Activated T-helper 17 cell treated with anti-CD3 and anti-CD28 coated beads, Interleukin-2, amount 50 U/mL, for 72 hours (primary cell): ENCODE data around the gene CD300A. TPM values are rescaled to one million over a fixed set of nuclear protein-coding genes. Genes with fewer than 3 reads are reported as not detected.

Experiments
- ATAC-seq: fragments of 150-1000 bp; cut with Tn5 transposase; replicated peaks from 2 replicates; pipeline ENCODE4 v1.10.0; 2021; ENCODE audit warnings: mild to moderate bottlenecking, moderate library complexity
- H3K27ac Mint-ChIP-seq: one replicate; pipeline ENCODE4 v1.8.0; 2022; ENCODE audit warnings: mixed read lengths
- H3K27me3 Mint-ChIP-seq: one replicate; pipeline ENCODE4 v1.8.0; 2022; ENCODE audit warnings: mixed read lengths
- H3K36me3 Mint-ChIP-seq: one replicate; pipeline ENCODE4 v1.8.0; 2022; ENCODE audit warnings: low read depth, mild to moderate bottlenecking, mixed read lengths
- H3K4me1 Mint-ChIP-seq: one replicate; pipeline ENCODE4 v1.8.0; 2022; ENCODE audit warnings: mixed read lengths
- H3K4me3 Mint-ChIP-seq: one replicate; pipeline ENCODE4 v1.8.0; 2022; ENCODE audit warnings: mild to moderate bottlenecking, mixed read lengths
- H3K9me3 Mint-ChIP-seq: one replicate; pipeline ENCODE4 v1.8.0; 2022; ENCODE audit warnings: mixed read lengths
- total RNA-seq, 2 donors: library from RNA; stranded (reverse); gene quantifications; one replicate each; pipeline ENCODE4 v1.2.3, GENCODE V29; 2022

Gene CD300A
- 10 to 100 TPM in 1 of 2 donors, 1 to 10 TPM in 1; 3.0 to 29.1 TPM for total RNA-seq

DNA sequence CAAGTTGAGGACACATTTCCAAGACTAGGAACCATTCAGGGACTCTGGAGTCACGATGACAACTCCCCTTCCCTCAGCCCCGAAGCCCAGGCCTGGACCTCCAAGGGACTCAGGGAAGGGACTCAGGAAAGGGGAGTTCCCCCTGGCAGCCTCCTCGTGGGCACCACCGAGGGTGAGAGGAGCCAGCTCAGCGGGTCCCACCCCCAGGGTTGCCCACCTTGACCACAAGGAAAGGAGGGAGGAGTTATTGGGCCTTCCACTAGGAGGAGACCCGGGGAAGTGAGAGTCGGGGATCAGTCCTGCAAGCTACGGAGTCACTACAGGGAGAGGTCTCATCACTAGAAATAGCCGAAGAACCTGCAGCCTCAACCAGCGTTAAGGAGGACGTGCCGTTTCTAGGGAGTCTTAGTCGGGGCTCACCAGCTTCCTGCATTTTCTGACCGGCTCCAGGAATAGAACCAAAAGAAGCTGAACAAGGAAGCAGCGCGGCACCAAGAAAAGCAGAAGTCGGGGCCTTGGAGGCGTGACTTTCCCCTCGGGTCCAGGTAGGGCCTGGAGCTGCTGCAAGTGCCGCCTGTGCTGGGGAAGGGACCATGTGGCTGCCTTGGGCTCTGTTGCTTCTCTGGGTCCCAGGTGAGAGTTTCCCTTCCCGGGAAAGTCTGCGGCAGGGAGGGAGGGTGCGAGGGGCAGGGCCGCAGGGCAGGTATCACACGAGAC lies at the start of gene CD300A:
Gene CD300A (plus strand): TSS at position 524 of the 717 bp plus-strand sequence. CDS start 70 bp downstream, at position 594.
- H3K9me3 Mint-ChIP-seq = no peaks in the 10 kb centered on the region
- H3K36me3 Mint-ChIP-seq = peaks cover 11% of the 10 kb centered on the region
- H3K4me3 Mint-ChIP-seq = no peak within 1 kb of the TSS
- H3K27me3 Mint-ChIP-seq = no peaks in the 10 kb centered on the region
- no peak within 1 kb of the TSS for H3K27ac Mint-ChIP-seq
- peaks cover 25% of the 10 kb centered on the region for H3K4me1 Mint-ChIP-seq
- peak; percentile 10 for ATAC-seq

- H3K4me3 Mint-ChIP-seq = no peak overlapping the region
- H3K27me3 Mint-ChIP-seq = peaks cover 17% of the 10 kb centered on the region
- H3K9me3 Mint-ChIP-seq = no peaks in the 10 kb centered on the region
- H3K36me3 Mint-ChIP-seq = no peaks in the 10 kb centered on the region
- H3K27ac Mint-ChIP-seq = no peak overlapping the region
- no peaks in the 10 kb centered on the region for H3K4me1 Mint-ChIP-seq
- peak; percentile 99 for ATAC-seq
Observed at GRCh38 chr17:74417178-74418045, 49.0 kb upstream of the CD300A start.

- H3K27me3 Mint-ChIP-seq = peaks cover 8% of the 10 kb centered on the region
- no peak overlapping the region for H3K4me3 Mint-ChIP-seq
- no peak overlapping the region for H3K27ac Mint-ChIP-seq
- no peaks in the 10 kb centered on the region for H3K4me1 Mint-ChIP-seq
- ATAC-seq = no peak
- H3K9me3 Mint-ChIP-seq = no peaks in the 10 kb centered on the region
- H3K36me3 Mint-ChIP-seq = no peaks in the 10 kb centered on the region
Observed at GRCh38 chr17:74419928-74420411, 46.5 kb upstream of the CD300A start.

DNA sequence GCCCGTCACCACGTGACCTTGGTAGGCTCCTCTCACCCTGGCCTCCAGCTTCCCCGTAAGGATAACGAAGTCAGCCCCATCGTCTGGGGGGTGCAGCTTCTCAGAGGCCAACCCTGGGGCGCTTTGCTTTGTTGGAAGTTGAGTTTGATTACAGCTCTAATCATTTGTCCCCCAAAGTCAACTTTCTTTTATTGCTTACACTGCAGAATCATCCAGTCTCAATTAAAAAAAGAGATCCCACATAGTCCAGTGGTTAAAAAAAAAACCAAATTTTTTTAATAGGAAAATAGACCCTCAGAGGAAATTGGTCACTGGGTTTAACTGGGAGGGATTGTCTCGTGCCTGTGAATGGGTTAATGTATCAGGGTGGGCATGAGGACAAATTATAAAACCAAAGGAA lies 42.3 kb upstream of the CD300A start:
- H3K4me1 Mint-ChIP-seq = no peaks in the 10 kb centered on the region

GRCh38 chr17:74424657-74425056 lies 41.8 kb upstream of the CD300A start:
- H3K36me3 Mint-ChIP-seq = no peaks in the 10 kb centered on the region
- no peaks in the 10 kb centered on the region for H3K4me1 Mint-ChIP-seq
- no peak for ATAC-seq
- H3K27me3 Mint-ChIP-seq = peaks cover 13% of the 10 kb centered on the region
- H3K4me3 Mint-ChIP-seq = no peak overlapping the region
- no peak overlapping the region for H3K27ac Mint-ChIP-seq
- no peaks in the 10 kb centered on the region for H3K9me3 Mint-ChIP-seq

More for the DNA sequence above, 42.3 kb upstream of the CD300A start:
- peaks cover 13% of the 10 kb centered on the region for H3K27me3 Mint-ChIP-seq
- no peaks in the 10 kb centered on the region for H3K36me3 Mint-ChIP-seq
- H3K9me3 Mint-ChIP-seq = no peaks in the 10 kb centered on the region
- no peak overlapping the region for H3K27ac Mint-ChIP-seq
- no peak for ATAC-seq
- H3K4me3 Mint-ChIP-seq = no peak overlapping the region

DNA sequence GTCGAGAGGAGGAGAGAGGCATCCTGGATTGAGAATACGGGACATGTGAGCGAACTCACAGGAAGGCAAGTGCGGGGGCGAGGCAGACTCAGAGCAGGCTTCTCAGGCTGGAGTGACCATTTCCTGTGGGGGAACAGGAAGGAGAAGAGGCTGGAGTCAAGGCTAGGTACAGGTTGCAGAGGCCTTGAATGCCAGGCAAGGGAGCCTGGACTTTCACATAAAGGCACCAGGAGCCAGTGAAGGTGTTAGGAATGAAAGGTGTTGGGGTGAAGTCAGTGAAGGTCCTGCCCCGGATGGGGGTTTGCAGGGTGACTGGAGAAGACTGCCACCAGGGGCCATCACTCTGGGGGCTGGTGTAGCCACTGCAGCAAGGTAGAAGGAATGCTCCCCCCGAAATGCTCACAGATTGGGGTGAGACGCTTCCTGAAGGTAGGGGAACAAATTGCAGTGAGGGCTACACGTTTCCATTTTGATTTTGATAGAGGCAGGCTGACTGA lies 39.8 kb upstream of the CD300A start:
- Mint-ChIP-seq H3K9me3 (no peaks in the 10 kb centered on the region), H3K4me1 (no peaks in the 10 kb centered on the region), H3K4me3 (no peak overlapping the region), H3K27me3 (peaks cover 15% of the 10 kb centered on the region), H3K36me3 (no peaks in the 10 kb centered on the region), H3K27ac (no peak overlapping the region)
- ATAC-seq = no peak

DNA sequence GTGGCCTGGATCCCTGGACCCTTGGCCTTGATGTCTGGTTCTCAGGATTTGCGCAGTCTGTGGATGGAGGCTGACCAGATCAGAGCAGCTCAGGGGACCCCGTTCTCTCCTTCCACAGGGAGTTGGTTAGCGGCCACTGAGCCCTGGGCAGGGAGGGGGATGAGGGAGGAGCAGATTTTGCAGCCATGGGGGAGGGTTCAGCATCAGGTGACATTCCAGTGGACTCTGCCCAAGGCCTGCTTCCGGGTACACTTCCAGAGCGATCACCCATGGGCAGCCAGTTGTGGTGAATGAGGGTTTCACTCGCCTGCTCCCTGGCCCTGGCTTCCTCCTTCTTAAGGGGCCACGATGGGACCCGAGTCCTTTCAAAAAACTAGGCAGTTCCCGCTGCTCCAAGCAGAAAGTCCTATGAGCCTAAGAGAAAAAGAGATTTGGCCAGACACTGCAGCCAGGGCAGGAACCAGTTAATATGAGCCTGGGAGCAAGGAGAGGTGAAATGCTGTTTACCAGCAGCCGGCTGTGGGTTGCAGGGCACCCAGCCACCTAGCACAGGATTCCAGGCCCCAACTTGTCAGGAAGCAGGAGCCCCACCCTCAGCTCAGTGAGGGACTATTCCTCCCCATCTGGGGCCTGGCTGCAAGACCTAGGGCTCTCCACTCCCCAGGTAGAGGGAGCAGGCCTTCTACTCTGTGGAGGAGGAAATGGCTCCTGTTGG lies 39.2 kb upstream of the CD300A start:
- Mint-ChIP-seq H3K27me3 (peaks cover 15% of the 10 kb centered on the region), H3K4me3 (no peak overlapping the region), H3K4me1 (no peaks in the 10 kb centered on the region), H3K9me3 (no peaks in the 10 kb centered on the region), H3K27ac (no peak overlapping the region), H3K36me3 (no peaks in the 10 kb centered on the region)
- no peak for ATAC-seq

- H3K27me3 Mint-ChIP-seq = peaks cover 15% of the 10 kb centered on the region
- no peak for ATAC-seq
- no peaks in the 10 kb centered on the region for H3K9me3 Mint-ChIP-seq
- no peak overlapping the region for H3K27ac Mint-ChIP-seq
- H3K4me3 Mint-ChIP-seq = no peak overlapping the region
- no peaks in the 10 kb centered on the region for H3K36me3 Mint-ChIP-seq
- no peaks in the 10 kb centered on the region for H3K4me1 Mint-ChIP-seq
Observed at GRCh38 chr17:74427763-74428153, 38.7 kb upstream of the CD300A start.

DNA sequence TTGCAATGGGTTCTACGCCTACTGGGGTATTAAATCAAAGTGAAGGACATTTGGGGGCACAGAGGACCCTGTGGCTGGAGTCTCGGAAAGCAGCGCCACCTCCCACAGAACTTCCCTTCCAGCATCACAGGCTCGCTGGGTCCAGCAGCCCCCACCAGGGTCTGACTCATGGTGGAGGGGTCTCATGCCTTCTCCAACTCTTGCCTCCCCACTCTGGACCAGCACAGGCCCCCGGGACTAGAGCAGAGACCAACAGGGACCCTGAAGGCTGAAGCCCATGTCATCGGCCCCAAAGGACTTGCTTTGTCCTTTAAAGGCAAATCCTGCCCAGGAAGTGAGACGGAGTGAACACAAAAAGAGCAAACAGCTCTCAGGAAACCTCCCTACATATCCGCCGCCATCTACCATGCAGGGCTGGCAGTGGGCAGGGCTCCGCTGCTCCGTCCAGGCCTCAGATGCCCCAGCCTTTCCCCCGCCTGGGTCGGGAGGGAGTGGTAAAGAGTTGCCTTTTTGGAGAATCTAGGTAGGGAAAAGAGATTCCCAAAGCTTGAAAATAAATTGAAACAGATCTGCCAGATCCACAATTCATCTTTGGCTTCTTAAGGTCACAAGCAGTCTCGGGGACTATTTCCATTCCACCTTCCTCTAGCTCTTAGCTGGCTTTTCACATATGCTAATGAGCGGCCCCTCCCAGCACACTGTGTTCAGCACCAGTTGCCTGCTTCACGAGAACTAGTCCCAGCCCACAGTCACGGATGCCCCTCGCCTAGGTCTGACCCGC lies 36.6 kb upstream of the CD300A start:
- Mint-ChIP-seq H3K27me3 (peaks cover 22% of the 10 kb centered on the region), H3K27ac (no peak overlapping the region), H3K4me1 (no peaks in the 10 kb centered on the region), H3K9me3 (no peaks in the 10 kb centered on the region), H3K36me3 (no peaks in the 10 kb centered on the region), H3K4me3 (peak overlapping the region; percentile 46)
- ATAC-seq = peak; percentile 13

DNA sequence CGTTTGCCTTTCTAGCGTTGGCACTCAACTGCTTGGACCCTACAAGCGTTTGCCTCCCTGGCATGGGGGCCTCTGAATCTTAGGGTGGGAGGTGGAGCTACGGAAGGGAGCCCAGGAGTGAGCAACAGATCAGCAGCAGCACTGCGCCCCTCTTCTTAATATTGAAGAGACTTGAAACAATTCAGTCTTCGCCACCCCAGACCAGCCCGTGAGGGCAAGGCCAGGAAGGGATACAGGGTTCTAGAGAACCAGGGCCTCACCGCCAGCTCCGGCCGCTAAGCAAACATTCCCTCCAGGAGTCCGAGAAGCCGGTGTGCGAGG lies 36.1 kb upstream of the CD300A start:
- Mint-ChIP-seq H3K27ac (no peak overlapping the region), H3K9me3 (no peaks in the 10 kb centered on the region), H3K4me1 (no peaks in the 10 kb centered on the region), H3K4me3 (peak overlapping the region; percentile 46), H3K27me3 (peaks cover 23% of the 10 kb centered on the region), H3K36me3 (no peaks in the 10 kb centered on the region)
- ATAC-seq = peak; percentile 4

DNA sequence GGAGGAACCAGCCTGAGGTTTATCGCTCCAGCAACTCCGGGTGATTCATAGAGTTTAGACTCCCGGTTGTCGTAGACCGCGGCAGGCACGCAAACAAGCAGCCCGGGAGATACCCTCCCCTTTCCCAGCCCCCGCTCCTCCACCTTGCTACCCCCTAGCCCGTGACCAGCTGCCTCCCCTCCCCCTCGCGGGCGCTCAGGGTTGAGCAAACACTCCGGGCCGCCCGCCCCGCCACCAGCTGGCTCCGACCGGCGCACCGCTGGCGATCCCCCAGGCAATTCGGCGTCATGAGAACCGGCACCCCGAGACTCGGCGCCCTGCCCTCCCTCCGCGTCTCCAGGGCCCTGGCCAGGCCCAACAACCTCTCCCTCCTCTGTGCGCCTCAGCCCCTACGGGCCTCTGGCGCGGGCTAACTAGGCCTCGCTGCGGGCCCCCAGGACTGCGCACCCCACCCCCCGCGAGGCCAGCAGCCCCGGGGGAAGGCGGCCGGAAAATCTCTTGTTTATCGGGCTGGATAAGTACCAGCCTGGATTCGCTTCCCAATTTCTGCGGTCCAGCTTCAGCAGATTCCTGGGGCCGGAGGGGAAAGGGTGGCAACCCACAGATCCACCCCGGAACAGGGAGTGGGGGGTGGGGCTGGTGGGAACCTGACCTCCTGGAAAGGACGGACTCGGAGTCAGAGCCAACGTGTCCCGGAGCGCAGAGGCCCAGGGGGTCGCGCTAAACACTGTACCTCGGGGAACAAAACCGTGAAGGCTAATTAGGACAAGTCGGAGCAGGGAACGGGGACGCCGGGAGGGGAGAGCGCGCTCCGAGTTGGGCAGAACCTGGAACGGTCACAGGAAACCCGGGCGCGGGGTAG lies 35.5 kb upstream of the CD300A start:
- H3K4me1 Mint-ChIP-seq = no peaks in the 10 kb centered on the region

DNA sequence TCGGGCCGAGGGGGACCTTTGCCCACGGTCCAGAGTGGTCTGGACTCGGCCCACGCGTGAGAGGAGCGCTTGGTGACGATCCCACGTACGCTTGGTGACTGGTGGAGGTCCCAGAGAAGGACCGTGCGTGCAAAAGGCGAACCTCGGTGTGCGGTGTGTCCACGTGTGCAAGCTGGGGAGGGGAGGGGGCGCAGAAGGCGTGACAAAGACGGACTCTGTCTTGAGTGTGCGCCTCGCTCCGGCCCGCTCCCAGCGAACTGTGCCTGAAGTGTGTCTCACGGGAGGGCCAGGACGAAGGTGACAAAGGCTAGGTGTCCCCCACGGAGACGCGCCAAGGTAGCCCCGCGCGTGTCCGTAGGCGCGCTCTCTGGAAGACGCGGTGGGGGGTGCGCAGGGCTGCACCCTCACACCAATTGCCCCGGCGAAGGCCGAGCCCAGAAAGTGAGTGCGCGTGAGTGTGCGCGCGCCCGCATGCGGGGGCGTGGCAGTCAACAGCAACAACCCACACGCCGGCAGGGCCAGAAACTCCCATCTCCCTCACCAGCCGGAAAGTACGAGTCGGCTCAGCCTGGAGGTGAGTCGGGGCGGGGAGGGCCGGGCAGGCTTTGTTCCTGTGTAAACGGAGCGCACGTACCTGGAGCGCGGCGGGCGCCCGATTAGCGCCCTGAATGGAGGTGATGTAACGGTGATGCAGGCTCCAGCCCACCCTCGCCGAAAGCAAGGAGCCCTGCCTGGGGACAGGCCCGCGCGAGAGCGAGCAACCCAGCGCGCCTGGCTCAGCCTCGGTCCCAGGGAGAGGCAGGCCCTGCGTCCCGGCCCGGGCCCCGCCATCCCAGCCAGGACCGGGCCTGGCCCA lies 34.6 kb upstream of the CD300A start, which contains the start of gene GPRC5C:
Gene GPRC5C (plus strand): TSS at position 521 of the 856 bp plus-strand sequence. CDS start 7,689 bp downstream, outside the sequence.
- Mint-ChIP-seq H3K27me3 (peaks cover 26% of the 10 kb centered on the region), H3K9me3 (no peaks in the 10 kb centered on the region), H3K36me3 (no peaks in the 10 kb centered on the region), H3K4me3 (peak within 1 kb of the TSS; percentile 46), H3K27ac (no peak within 1 kb of the TSS), H3K4me1 (no peaks in the 10 kb centered on the region)
- peak; percentile 76 for ATAC-seq

More for the DNA sequence above, 35.5 kb upstream of the CD300A start:
- Mint-ChIP-seq H3K27me3 (peaks cover 26% of the 10 kb centered on the region), H3K27ac (no peak overlapping the region), H3K9me3 (no peaks in the 10 kb centered on the region), H3K36me3 (no peaks in the 10 kb centered on the region), H3K4me3 (peak overlapping the region; percentile 46)
- peak; percentile 67 for ATAC-seq
